H1 (cell line): ENCODE data around the gene PRKCA. TPM values are rescaled to one million over a fixed set of nuclear protein-coding genes. Genes with fewer than 3 reads are reported as not detected.

Experiments used
- CTCF ChIA-PET: fragments of 300-600 bp; sonication (Branson Sonifier 250); formaldehyde crosslinking; loops from one replicate; lab custom pipeline; 2021; ENCODE audit not compliant: partially characterized antibody; lab: Charles Lee
- POLR2A ChIA-PET: fragments of 300-600 bp; sonication (Branson Sonifier 250); formaldehyde crosslinking; loops from one replicate; lab custom pipeline; 2021; ENCODE audit warnings: inconsistent platforms; ENCODE audit not compliant: partially characterized antibody; lab: Charles Lee
- DNase-seq, 2 experiments: peaks; one replicate each; pipeline versions ENCODE4 v3.0.0 to v3.0.0-alpha.2; 2010 to 2022; ENCODE audit warnings: low spot score in 2 of 2, low read depth in 1 of 2, mixed read lengths in 1 of 2
- FAIRE-seq: peaks from 2 replicates; lab custom pipeline; 2011; peaks lifted over from hg19 to GRCh38; lab: Jason Lieb, UNC
- H2AFZ ChIP-seq: 2 replicates; pipeline ENCODE4 v1.8.1; 2012; ENCODE audit warnings: low read length, inconsistent platforms
- H2AK5ac ChIP-seq: 2 replicates; pipeline ENCODE4 v1.6.1; 2013; ENCODE audit warnings: low read depth, low read length
- H2BK120ac ChIP-seq: replicated peaks from 2 replicates; pipeline ENCODE3; 2013; ENCODE audit warnings: low read depth, low read length, inconsistent platforms
- H2BK12ac ChIP-seq: 2 replicates; pipeline ENCODE4 v1.6.1; 2013; ENCODE audit warnings: low read depth, low read length
- H2BK15ac ChIP-seq: 2 replicates; pipeline ENCODE4 v1.6.1; 2013; ENCODE audit warnings: low read length
- H2BK20ac ChIP-seq: 2 replicates; pipeline ENCODE4 v1.6.1; 2013; ENCODE audit warnings: low read length
- H2BK5ac ChIP-seq: 2 replicates; pipeline ENCODE4 v1.6.1; 2013; ENCODE audit warnings: low read depth, low read length
- H3K14ac ChIP-seq: 2 replicates; pipeline ENCODE4 v1.6.1; 2013; ENCODE audit warnings: inconsistent platforms; ENCODE audit not compliant: insufficient read length
- H3K18ac ChIP-seq: 2 replicates; pipeline ENCODE4 v1.6.1; 2013; ENCODE audit warnings: low read length; ENCODE audit errors: extremely low read depth
- H3K23ac ChIP-seq: 2 replicates; pipeline ENCODE4 v1.6.1; 2013; ENCODE audit warnings: inconsistent platforms; ENCODE audit not compliant: insufficient read length
- H3K23me2 ChIP-seq: 2 replicates; pipeline ENCODE4 v1.6.1; 2013; ENCODE audit warnings: low read depth, low read length
- H3K27ac ChIP-seq: 2 replicates; pipeline ENCODE4 v1.6.1; 2011; ENCODE audit warnings: low read depth, low read length, inconsistent platforms
- H3K27me3 ChIP-seq, 4 experiments: replicated peaks in 1 of 4; 1 replicate in 1 of 4; 2 replicates in 3 of 4; pipeline versions ENCODE4 v1.6.1 to v1.8.1; 2011 to 2013; ENCODE audit warnings: low read length in 3 of 4, mild to moderate bottlenecking in 3 of 4, inconsistent platforms in 2 of 4, mixed read lengths in 2 of 4, moderate library complexity in 1 of 4; ENCODE audit not compliant: control insufficient read depth in 3 of 4, insufficient read depth in 3 of 4; ENCODE audit errors: extremely low read depth in 1 of 4
- H3K36me3 ChIP-seq, 4 experiments: 2 replicates each; pipeline versions ENCODE4 v1.6.1 to v1.8.1; 2011 to 2013; ENCODE audit warnings: mild to moderate bottlenecking in 4 of 4, low read length in 3 of 4, moderate library complexity in 2 of 4, control low read depth in 1 of 4, inconsistent platforms in 1 of 4; ENCODE audit not compliant: insufficient read depth in 4 of 4, control insufficient read depth in 2 of 4
- H3K4ac ChIP-seq: replicated peaks from 2 replicates; pipeline ENCODE3; 2013; ENCODE audit warnings: low read length, low read depth, mixed read lengths, inconsistent platforms; ENCODE audit not compliant: insufficient read length
- H3K4me1 ChIP-seq, 4 experiments: replicated peaks in 1 of 4; 1 replicate in 1 of 4; 2 replicates in 3 of 4; pipeline versions ENCODE4 v1.6.1 to v1.8.1; 2011 to 2013; ENCODE audit warnings: low read length in 3 of 4, inconsistent platforms in 2 of 4, mixed read lengths in 1 of 4; ENCODE audit not compliant: insufficient read depth in 4 of 4, control insufficient read depth in 3 of 4
- H3K4me2 ChIP-seq, 2 experiments: 2 replicates each; pipeline versions ENCODE4 v1.6.1 to v1.8.1; 2011 to 2013; ENCODE audit warnings: low read depth in 2 of 2, low read length in 2 of 2, control low read depth in 1 of 2, inconsistent platforms in 1 of 2, mild to moderate bottlenecking in 1 of 2; ENCODE audit not compliant: insufficient read depth in 1 of 2
- H3K4me3 ChIP-seq, 4 experiments: fragments of 200-600, 300-600 bp in 1 of 4; sonication (generic), shearing (Covaris generic), sonication (Bioruptor Twin) in 1 of 4; 2 replicates each; pipeline versions ENCODE4 v1.5.1 to v1.8.1; 2011 to 2016; ENCODE audit warnings: low read length in 4 of 4, low read depth in 3 of 4, control low read depth in 2 of 4, inconsistent platforms in 2 of 4, mild to moderate bottlenecking in 2 of 4, mixed read lengths in 1 of 4, moderate library complexity in 1 of 4; ENCODE audit not compliant: insufficient read depth in 2 of 4; ENCODE audit errors: extremely low read depth in 1 of 4
- H3K56ac ChIP-seq: replicated peaks from 2 replicates; pipeline ENCODE3; 2013; ENCODE audit warnings: low read depth, mild to moderate bottlenecking, mixed read lengths, low read length, inconsistent platforms; ENCODE audit not compliant: insufficient read length
- H3K79me1 ChIP-seq: 2 replicates; pipeline ENCODE4 v1.6.1; 2013; ENCODE audit warnings: low read depth, low read length, control low read depth
- H3K79me2 ChIP-seq, 2 experiments: 2 replicates each; pipeline versions ENCODE4 v1.6.1 to v1.8.1; 2012 to 2013; ENCODE audit warnings: low read length in 2 of 2, mild to moderate bottlenecking in 2 of 2, inconsistent platforms in 1 of 2; ENCODE audit not compliant: insufficient read depth in 2 of 2, control insufficient read depth in 1 of 2
- H3K9ac ChIP-seq, 4 experiments: replicated peaks in 1 of 4; 1 replicate in 1 of 4; 2 replicates in 3 of 4; pipeline versions ENCODE4 v1.6.1 to v1.8.1; 2011 to 2013; ENCODE audit warnings: low read depth in 3 of 4, low read length in 3 of 4, control low read depth in 2 of 4, mild to moderate bottlenecking in 2 of 4, moderate library complexity in 2 of 4, inconsistent platforms in 1 of 4; ENCODE audit errors: extremely low read depth in 1 of 4
- H3K9me3 ChIP-seq, 2 experiments: 2 replicates each; pipeline versions ENCODE4 v1.6.1 to v1.8.1; 2012 to 2013; ENCODE audit warnings: mild to moderate bottlenecking in 2 of 2, moderate library complexity in 2 of 2, control low read depth in 1 of 2, inconsistent platforms in 1 of 2, low read depth in 1 of 2, low read length in 1 of 2, mixed read lengths in 1 of 2; ENCODE audit not compliant: insufficient read depth in 2 of 2
- H4K20me1 ChIP-seq, 2 experiments: replicated peaks in 1 of 2; 2 replicates each; pipeline versions ENCODE3 to v1.8.1; 2011 to 2013; ENCODE audit warnings: inconsistent platforms in 2 of 2, low read length in 2 of 2, mild to moderate bottlenecking in 1 of 2; ENCODE audit not compliant: insufficient read depth in 2 of 2, control insufficient read depth in 1 of 2
- H4K5ac ChIP-seq: 2 replicates; pipeline ENCODE4 v1.6.1; 2013; ENCODE audit warnings: low read length, low read depth, mixed read lengths, inconsistent platforms; ENCODE audit not compliant: insufficient read length
- H4K8ac ChIP-seq: 2 replicates; pipeline ENCODE4 v1.8.0; 2013; ENCODE audit warnings: mild to moderate bottlenecking, moderate library complexity, low read length, inconsistent platforms; ENCODE audit not compliant: insufficient read depth; ENCODE audit errors: extremely low read depth
- H4K91ac ChIP-seq: replicated peaks from 2 replicates; pipeline ENCODE3; 2013; ENCODE audit warnings: low read length, mixed read lengths, inconsistent platforms; ENCODE audit not compliant: insufficient read length
- CEBPB ChIP-seq: IDR thresholded peaks from 2 replicates; pipeline ENCODE4 v1.6.1; 2012; ENCODE audit warnings: low read depth, low read length
- MAX ChIP-seq: IDR thresholded peaks from 2 replicates; pipeline ENCODE4 v1.6.1; 2012; ENCODE audit warnings: inconsistent platforms
- NRF1 ChIP-seq: IDR thresholded peaks from 2 replicates; pipeline ENCODE4 v1.6.1; 2011; ENCODE audit warnings: mild to moderate bottlenecking, low read depth, low read length, improper control_type of control experiment
- SIN3A ChIP-seq, 2 experiments: IDR thresholded peaks in 1 of 2; conservative IDR thresholded peaks in 1 of 2; 2 replicates each; pipeline ENCODE4 v1.6.1; 2011 to 2012; ENCODE audit warnings: low read length in 2 of 2, improper control_type of control experiment in 1 of 2, low read depth in 1 of 2, mild to moderate bottlenecking in 1 of 2
- TBP ChIP-seq: IDR thresholded peaks from 2 replicates; pipeline ENCODE4 v1.6.1; 2011; ENCODE audit warnings: low read depth, low read length, improper control_type of control experiment
- YY1 ChIP-seq: IDR thresholded peaks from 2 replicates; pipeline ENCODE4 v1.6.1; 2011; ENCODE audit warnings: low read depth, mild to moderate bottlenecking, low read length
- WGBS, 2 experiments: shearing (Covaris generic) in 1 of 2; methylation state at CpG; one replicate each; pipeline versions ENCODE4 v1.1.6 to v1.1.7; 2013 to 2015; ENCODE audit warnings: low lambda C conversion rate in 2 of 2, mixed read lengths in 2 of 2, inconsistent platforms in 1 of 2, low coverage in 1 of 2, missing lambda C conversion rate in 1 of 2; ENCODE audit not compliant: insufficient replicate concordance in 2 of 2, insufficient coverage in 1 of 2, insufficient read length in 1 of 2; ENCODE audit errors: extremely low coverage in 1 of 2, missing lambda C conversion rate in 1 of 2; 5-methylcytosine and 5-hydroxymethylcytosine counted together
- polyA plus RNA-seq, 7 experiments: library from polyadenylated mRNA; depleted of rRNA in 3 of 7; stranded (reverse) in 5 of 7; unstranded in 2 of 7; fragments of >200 nt in 5 of 7; fragments of 200-250 nt in 2 of 7; gene quantifications; 1 replicate in 5 of 7; 2 replicates in 1 of 7; 4 replicates in 1 of 7; pipeline versions ENCODE4 v1.2.1 to v1.2.3, GENCODE V29; 2011 to 2013; ENCODE audit warnings: missing spikeins in 2 of 7, mixed read lengths in 2 of 7
- total RNA-seq: library from RNA; stranded (reverse); fragmentation: NEBNext Ultra II Directional; extraction: Animal tissue kit (Norgen Biotek cat#: 25700); gene quantifications from 2 replicates; pipeline ENCODE4 v1.2.1, GENCODE V29; 2021
- TF ChIP-seq, protein P1 (sequence below): IDR thresholded peaks from 2 replicates; pipeline ENCODE4 v1.6.1; 2011; ENCODE audit warnings: low read length, improper control_type of control experiment

Gene PRKCA
- total and polyA plus RNA-seq, 2 of the 8 experiments (the other 6 are each of a cell fraction or from before 2014, with no cell fraction given), result 5.8 to 17.8 TPM

GRCh38 chr17:66491665-66492064 lies 189.3 kb downstream of the PRKCA start:
- H4K8ac ChIP-seq, result no peak overlapping the region
- 0 out of 2 replicates have a peak, but pooled peaks have one; percentile 12 for TF ChIP-seq MAX
- TF ChIP-seq, protein P1, sequence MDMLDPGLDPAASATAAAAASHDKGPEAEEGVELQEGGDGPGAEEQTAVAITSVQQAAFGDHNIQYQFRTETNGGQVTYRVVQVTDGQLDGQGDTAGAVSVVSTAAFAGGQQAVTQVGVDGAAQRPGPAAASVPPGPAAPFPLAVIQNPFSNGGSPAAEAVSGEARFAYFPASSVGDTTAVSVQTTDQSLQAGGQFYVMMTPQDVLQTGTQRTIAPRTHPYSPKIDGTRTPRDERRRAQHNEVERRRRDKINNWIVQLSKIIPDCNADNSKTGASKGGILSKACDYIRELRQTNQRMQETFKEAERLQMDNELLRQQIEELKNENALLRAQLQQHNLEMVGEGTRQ, result no peak
- TF ChIP-seq CEBPB, result no peak
- no peak for TF ChIP-seq TBP
- no peak for TF ChIP-seq YY1
- TF ChIP-seq NRF1, result no peak
- no peak for TF ChIP-seq SIN3A (conservative IDR thresholded peaks at IDR 0.05 in 1 of 2, IDR thresholded peaks at IDR 0.05 in 1 of 2; ENCODE audit: low read depth in 1 of 2, low read length in 2 of 2)
- H2AFZ ChIP-seq, result no peak overlapping the region
- H4K5ac ChIP-seq, result no peak overlapping the region
- H3K79me1 ChIP-seq, result no peaks in the 10 kb centered on the region
- H3K9me3 ChIP-seq, result no peaks in the 10 kb centered on the region
- H2BK15ac ChIP-seq, result 0 out of 2 replicates have a peak overlapping the region, but pooled peaks have one; percentile 36
- H3K18ac ChIP-seq, result no peak overlapping the region
- no peak overlapping the region for H3K4ac ChIP-seq
- no peak overlapping the region for H2BK20ac ChIP-seq
- POLR2A ChIA-PET, result interaction anchor here (1.4 kb wide), 1 partner anchor 16 kb away, joined by 3 read pairs; no protein-coding TSS in a partner anchor
- H3K4me2 ChIP-seq, result no peak overlapping the region
- H3K27ac ChIP-seq, result no peak overlapping the region
- CTCF ChIA-PET, result interaction anchor here (1.0 to 2.7 kb wide), 4 partner anchors 9 to 180 kb away, joined by 3 to 13 read pairs (median 4); no protein-coding TSS in a partner anchor
- no peak overlapping the region for H3K4me3 ChIP-seq
- H4K20me1 ChIP-seq, result no peaks in the 10 kb centered on the region
- no peak for FAIRE-seq
- no peaks in the 10 kb centered on the region for H3K27me3 ChIP-seq
- H3K56ac ChIP-seq, result no peak overlapping the region
- no peaks in the 10 kb centered on the region for H3K23me2 ChIP-seq
- peaks cover 2 to 17% (median 15%) of the 10 kb centered on the region in 4 experiments; a peak in 4 of 7 replicates for H3K4me1 ChIP-seq
- H2AK5ac ChIP-seq, result no peak overlapping the region
- H3K36me3 ChIP-seq, result no peaks in the 10 kb centered on the region
- DNase-seq, result no peak
- no peaks in the 10 kb centered on the region for H3K79me2 ChIP-seq
- H4K91ac ChIP-seq, result no peak overlapping the region
- H2BK120ac ChIP-seq, result no peak overlapping the region
- no peak overlapping the region for H2BK5ac ChIP-seq
- no peak overlapping the region for H2BK12ac ChIP-seq
- 84% methylated on average over 3 of the region's 3 CpGs; no CpG with 5 or more reads in 1 of the 2 experiments for whole genome bisulfite sequencing, 2 experiments
- no peak overlapping the region for H3K23ac ChIP-seq
- no peak overlapping the region for H3K14ac ChIP-seq
- no peak overlapping the region for H3K9ac ChIP-seq
